CD4-positive, alpha-beta T cell treated with Interleukin-1 beta for 1 hour (primary cell): Measurements from ENCODE around the gene GBGT1.
"Not testable (repeated sequence)": the region's sequence is repeated elsewhere in the genome, so short reads cannot be mapped to it uniquely, and the experiment has no call there.

Source experiments
- DNase-seq, 2 donors: peaks; one replicate each; pipeline ENCODE4 v3.0.0-alpha.2; 2020 to 2022

Gene GBGT1

GRCh38 chr9:133163504-133164172, at the start of gene GBGT1:
TSS of gene GBGT1 (minus strand) at chr9:133163914. CDS start at chr9:133162412, 1,502 bp downstream.
- peak; percentile 30 to 60 for DNase-seq

- no peak for DNase-seq
These were observed 46.9 kb upstream of the GBGT1 start for GRCh38 chr9:133210609-133211008.

- no peak for DNase-seq
These were observed 46.5 kb upstream of the GBGT1 start for GRCh38 chr9:133210202-133210532.

GRCh38 chr9:133209327-133210201, 45.9 kb upstream of the GBGT1 start:
- DNase-seq: not testable (repeated sequence)

- not testable (repeated sequence) for DNase-seq
These were observed 45.2 kb upstream of the GBGT1 start, which contains the start of gene OBP2B for GRCh38 chr9:133208880-133209300. TSS of gene OBP2B (minus strand) at chr9:133209250. CDS start at chr9:133209199, 51 bp downstream.

- DNase-seq: not testable (repeated sequence)
These were observed 44.6 kb upstream of the GBGT1 start for GRCh38 chr9:133208171-133208879.

- no peak for DNase-seq
These were observed 43.9 kb upstream of the GBGT1 start for GRCh38 chr9:133207540-133208170.

- DNase-seq: no peak
These were observed 43.4 kb upstream of the GBGT1 start for GRCh38 chr9:133207021-133207531.

- no peak for DNase-seq
These were observed 42.5 kb upstream of the GBGT1 start for GRCh38 chr9:133205996-133206931.

- not testable (repeated sequence) for DNase-seq
These were observed 41.8 kb upstream of the GBGT1 start for GRCh38 chr9:133205481-133205887.

- no peak for DNase-seq
These were observed 41.3 kb upstream of the GBGT1 start for GRCh38 chr9:133204993-133205336.

- no peak for DNase-seq
These were observed 40.8 kb upstream of the GBGT1 start for GRCh38 chr9:133204335-133204992.

GRCh38 chr9:133203506-133204075, 39.9 kb upstream of the GBGT1 start:
- DNase-seq: no peak

GRCh38 chr9:133202688-133203453, 39.2 kb upstream of the GBGT1 start:
- no peak for DNase-seq

- DNase-seq: no peak
These were observed 38.4 kb upstream of the GBGT1 start for GRCh38 chr9:133202145-133202513.

- DNase-seq: no peak
These were observed 37.9 kb upstream of the GBGT1 start for GRCh38 chr9:133201424-133202144.

GRCh38 chr9:133200631-133201030, 36.9 kb upstream of the GBGT1 start:
- no peak for DNase-seq

- peak; percentile 47 to 58 for DNase-seq
These were observed 36.1 kb upstream of the GBGT1 start for GRCh38 chr9:133199648-133200321.

GRCh38 chr9:133195029-133195428, 31.3 kb upstream of the GBGT1 start:
- no peak for DNase-seq
